Suprapubic skin (tissue), 4 donors: ENCODE measurements around the gene C1QTNF5.

Experiments
- EP300 ChIP-seq: sonication (generic); formaldehyde crosslinking; IDR thresholded peaks from one replicate; pipeline ENCODE4 v1.6.1; 2017; ENCODE audit warnings: antibody characterized with exemption
- POLR2A ChIP-seq, 2 donors: fragments of 450-650 bp; IDR thresholded peaks; one replicate each; pipeline ENCODE4 v1.6.1; 2017; ENCODE audit warnings: antibody characterized with exemption in 2 of 2, mild to moderate bottlenecking in 2 of 2, moderate library complexity in 2 of 2
- POLR2AphosphoS5 ChIP-seq, 3 donors: sonication (generic); formaldehyde crosslinking; IDR thresholded peaks; one replicate each; pipeline ENCODE4 v1.6.1; 2017; ENCODE audit warnings: antibody characterized with exemption in 3 of 3
- TF ChIP-seq, protein P1 (sequence below), 2 donors: fragments of 200-600 bp in 1 of 2; fragments of 450-650 bp in 1 of 2; sonication (generic) in 1 of 2; IDR thresholded peaks; one replicate each; pipeline ENCODE4 v1.5.1; 2016 to 2019; ENCODE audit warnings: antibody characterized with exemption in 2 of 2, mild to moderate bottlenecking in 1 of 2, moderate library complexity in 1 of 2

DNA sequence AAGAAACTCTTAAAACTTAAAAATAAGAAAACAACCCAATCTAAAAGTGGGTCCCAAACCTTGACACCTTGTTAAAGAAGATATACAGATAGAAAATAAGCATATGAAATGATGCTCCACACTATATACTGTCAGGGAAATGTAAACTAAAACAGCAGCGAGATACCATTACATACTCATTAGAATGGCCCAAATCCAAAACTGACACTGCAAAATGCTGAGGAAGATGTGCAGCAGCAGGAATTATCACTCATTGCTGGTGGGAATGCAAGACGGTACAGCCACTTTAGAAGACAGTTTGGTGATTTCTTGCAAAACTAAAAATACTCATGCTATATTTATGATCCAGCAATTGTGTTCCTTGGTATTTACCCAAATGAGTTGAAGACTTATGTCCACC is 11.4 kb downstream of the C1QTNF5 start:
- TF ChIP-seq, protein P1, sequence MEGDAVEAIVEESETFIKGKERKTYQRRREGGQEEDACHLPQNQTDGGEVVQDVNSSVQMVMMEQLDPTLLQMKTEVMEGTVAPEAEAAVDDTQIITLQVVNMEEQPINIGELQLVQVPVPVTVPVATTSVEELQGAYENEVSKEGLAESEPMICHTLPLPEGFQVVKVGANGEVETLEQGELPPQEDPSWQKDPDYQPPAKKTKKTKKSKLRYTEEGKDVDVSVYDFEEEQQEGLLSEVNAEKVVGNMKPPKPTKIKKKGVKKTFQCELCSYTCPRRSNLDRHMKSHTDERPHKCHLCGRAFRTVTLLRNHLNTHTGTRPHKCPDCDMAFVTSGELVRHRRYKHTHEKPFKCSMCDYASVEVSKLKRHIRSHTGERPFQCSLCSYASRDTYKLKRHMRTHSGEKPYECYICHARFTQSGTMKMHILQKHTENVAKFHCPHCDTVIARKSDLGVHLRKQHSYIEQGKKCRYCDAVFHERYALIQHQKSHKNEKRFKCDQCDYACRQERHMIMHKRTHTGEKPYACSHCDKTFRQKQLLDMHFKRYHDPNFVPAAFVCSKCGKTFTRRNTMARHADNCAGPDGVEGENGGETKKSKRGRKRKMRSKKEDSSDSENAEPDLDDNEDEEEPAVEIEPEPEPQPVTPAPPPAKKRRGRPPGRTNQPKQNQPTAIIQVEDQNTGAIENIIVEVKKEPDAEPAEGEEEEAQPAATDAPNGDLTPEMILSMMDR (IDR thresholded peaks at IDR 0.05) = no peak
- TF ChIP-seq EP300 (no peak), POLR2A (IDR thresholded peaks at IDR 0.05) (no peak), POLR2AphosphoS5 (IDR thresholded peaks at IDR 0.05) (no peak)
